ENCODE measurements around the gene SIDT2. TPM values are rescaled to one million over a fixed set of nuclear protein-coding genes. Genes with fewer than 3 reads are reported as not detected.

SIDT2 gene
- total RNA-seq, 1 donor from 2014 or later, result 37.6 TPM

- Mint-ChIP-seq H3K4me1 (no peaks in the 10 kb centered on the region), H3K9me3 (no peaks in the 10 kb centered on the region), H3K27me3 (ENCODE audit: low read depth) (no peaks in the 10 kb centered on the region), H3K4me3 (no peak overlapping the region), H3K36me3 (ENCODE audit: low read depth) (no peaks in the 10 kb centered on the region), H3K27ac (ENCODE audit: unreplicated experiment) (no peak overlapping the region)
- TF ChIP-seq, protein P1, sequence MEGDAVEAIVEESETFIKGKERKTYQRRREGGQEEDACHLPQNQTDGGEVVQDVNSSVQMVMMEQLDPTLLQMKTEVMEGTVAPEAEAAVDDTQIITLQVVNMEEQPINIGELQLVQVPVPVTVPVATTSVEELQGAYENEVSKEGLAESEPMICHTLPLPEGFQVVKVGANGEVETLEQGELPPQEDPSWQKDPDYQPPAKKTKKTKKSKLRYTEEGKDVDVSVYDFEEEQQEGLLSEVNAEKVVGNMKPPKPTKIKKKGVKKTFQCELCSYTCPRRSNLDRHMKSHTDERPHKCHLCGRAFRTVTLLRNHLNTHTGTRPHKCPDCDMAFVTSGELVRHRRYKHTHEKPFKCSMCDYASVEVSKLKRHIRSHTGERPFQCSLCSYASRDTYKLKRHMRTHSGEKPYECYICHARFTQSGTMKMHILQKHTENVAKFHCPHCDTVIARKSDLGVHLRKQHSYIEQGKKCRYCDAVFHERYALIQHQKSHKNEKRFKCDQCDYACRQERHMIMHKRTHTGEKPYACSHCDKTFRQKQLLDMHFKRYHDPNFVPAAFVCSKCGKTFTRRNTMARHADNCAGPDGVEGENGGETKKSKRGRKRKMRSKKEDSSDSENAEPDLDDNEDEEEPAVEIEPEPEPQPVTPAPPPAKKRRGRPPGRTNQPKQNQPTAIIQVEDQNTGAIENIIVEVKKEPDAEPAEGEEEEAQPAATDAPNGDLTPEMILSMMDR (conservative IDR thresholded peaks at IDR 0.05), result no peak
- DNase-seq (ENCODE audit: low read depth, low spot score), result no peak
Measured at GRCh38 chr11:117192401-117192875, 13.9 kb downstream of the SIDT2 start.

DNA sequence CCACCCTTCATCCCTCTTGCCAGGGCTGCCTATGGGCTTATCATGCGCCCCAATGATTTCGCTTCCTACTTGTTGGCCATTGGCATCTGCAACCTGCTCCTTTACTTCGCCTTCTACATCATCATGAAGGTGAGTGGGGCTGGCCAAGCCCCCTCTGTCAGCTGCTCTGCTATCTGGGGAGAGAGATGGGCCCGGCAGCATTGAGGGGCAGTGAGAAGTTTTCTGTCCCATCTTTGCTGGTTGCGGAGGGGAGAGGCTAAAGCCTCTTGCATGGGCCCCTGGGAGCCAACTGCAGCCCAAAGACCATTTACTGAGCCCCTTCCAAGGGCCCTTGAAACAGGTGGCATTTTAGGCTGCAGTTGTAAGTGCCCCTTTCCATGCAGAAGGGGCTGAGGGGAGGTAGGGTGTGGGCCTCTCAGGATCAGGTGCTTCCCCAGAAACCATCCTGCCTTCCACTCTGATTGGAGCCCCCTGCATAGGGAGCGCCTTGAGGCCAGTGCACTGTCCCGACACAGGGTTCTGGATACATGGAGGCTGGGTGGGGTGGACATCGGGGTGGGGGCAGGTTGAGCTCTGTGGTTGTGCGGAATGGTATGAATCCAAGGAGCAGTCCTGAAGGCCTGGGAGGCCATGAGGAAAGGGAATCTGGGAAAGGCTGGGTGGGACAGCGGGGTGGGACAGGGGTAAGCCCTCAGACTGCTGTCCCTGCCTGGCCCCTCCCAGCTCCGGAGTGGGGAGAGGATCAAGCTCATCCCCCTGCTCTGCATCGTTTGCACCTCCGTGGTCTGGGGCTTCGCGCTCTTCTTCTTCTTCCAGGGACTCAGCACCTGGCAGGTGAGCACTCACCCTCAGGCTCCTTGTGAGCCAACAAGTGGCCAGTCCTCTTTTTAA is 14.8 kb downstream of the SIDT2 start:
- H3K4me1 Mint-ChIP-seq, result peaks cover 5% of the 10 kb centered on the region
- H3K9me3 Mint-ChIP-seq, result no peaks in the 10 kb centered on the region
- H3K4me3 Mint-ChIP-seq, result no peak overlapping the region
- H3K27me3 Mint-ChIP-seq (ENCODE audit: low read depth), result no peaks in the 10 kb centered on the region
- no peak overlapping the region for H3K27ac Mint-ChIP-seq (ENCODE audit: unreplicated experiment)
- no peak for DNase-seq (ENCODE audit: low read depth, low spot score)
- TF ChIP-seq, protein P1 (conservative IDR thresholded peaks at IDR 0.05), result no peak
- no peaks in the 10 kb centered on the region for H3K36me3 Mint-ChIP-seq (ENCODE audit: low read depth)

GRCh38 chr11:117194267-117194666 is 15.7 kb downstream of the SIDT2 start:
- DNase-seq (ENCODE audit: low read depth, low spot score), result no peak
- Mint-ChIP-seq H3K4me1 (peaks cover 11% of the 10 kb centered on the region), H3K4me3 (no peak overlapping the region), H3K9me3 (no peaks in the 10 kb centered on the region), H3K27ac (ENCODE audit: unreplicated experiment) (no peak overlapping the region), H3K36me3 (ENCODE audit: low read depth) (no peaks in the 10 kb centered on the region), H3K27me3 (ENCODE audit: low read depth) (no peaks in the 10 kb centered on the region)
- TF ChIP-seq, protein P1 (conservative IDR thresholded peaks at IDR 0.05), result no peak

DNA sequence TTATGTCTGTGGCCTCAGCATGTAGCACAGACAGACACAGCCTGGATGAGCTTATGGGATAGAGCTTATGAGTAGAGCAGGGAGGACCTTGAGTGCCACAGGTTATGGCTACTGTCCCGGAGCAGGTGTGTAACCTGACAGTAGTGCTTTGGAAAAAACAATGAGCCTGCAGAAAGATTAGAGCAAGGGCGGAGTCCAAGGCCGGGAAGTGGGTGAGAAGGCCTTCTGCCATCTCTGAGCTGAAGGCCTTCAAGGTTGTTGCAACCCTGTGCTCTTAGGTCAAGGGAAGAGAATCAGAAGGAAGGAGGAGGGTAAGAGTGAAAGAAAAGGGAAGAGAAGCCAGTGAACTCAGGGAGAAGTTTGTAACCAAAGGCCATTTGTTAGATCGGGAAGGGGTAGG is 16.7 kb downstream of the SIDT2 start:
- no peak for DNase-seq (ENCODE audit: low read depth, low spot score)
- Mint-ChIP-seq H3K4me3 (no peak overlapping the region), H3K36me3 (ENCODE audit: low read depth) (no peaks in the 10 kb centered on the region), H3K9me3 (no peaks in the 10 kb centered on the region), H3K4me1 (peaks cover 17% of the 10 kb centered on the region), H3K27me3 (ENCODE audit: low read depth) (peaks cover 4% of the 10 kb centered on the region), H3K27ac (ENCODE audit: unreplicated experiment) (no peak overlapping the region)
- TF ChIP-seq, protein P1 (conservative IDR thresholded peaks at IDR 0.05), result no peak

GRCh38 chr11:117195761-117196160 is 17.2 kb downstream of the SIDT2 start:
- Mint-ChIP-seq H3K36me3 (ENCODE audit: low read depth) (no peaks in the 10 kb centered on the region), H3K4me1 (peaks cover 17% of the 10 kb centered on the region), H3K9me3 (no peaks in the 10 kb centered on the region), H3K4me3 (no peak overlapping the region), H3K27me3 (ENCODE audit: low read depth) (peaks cover 9% of the 10 kb centered on the region), H3K27ac (ENCODE audit: unreplicated experiment) (no peak overlapping the region)
- DNase-seq (ENCODE audit: low read depth, low spot score), result no peak
- TF ChIP-seq, protein P1 (conservative IDR thresholded peaks at IDR 0.05), result no peak
